ENCODE data around the gene IFNG. TPM values are rescaled to one million over a fixed set of nuclear protein-coding genes. Genes with fewer than 3 reads are reported as not detected.

IFNG gene
- total RNA-seq, 1 donor = not detected

DNA sequence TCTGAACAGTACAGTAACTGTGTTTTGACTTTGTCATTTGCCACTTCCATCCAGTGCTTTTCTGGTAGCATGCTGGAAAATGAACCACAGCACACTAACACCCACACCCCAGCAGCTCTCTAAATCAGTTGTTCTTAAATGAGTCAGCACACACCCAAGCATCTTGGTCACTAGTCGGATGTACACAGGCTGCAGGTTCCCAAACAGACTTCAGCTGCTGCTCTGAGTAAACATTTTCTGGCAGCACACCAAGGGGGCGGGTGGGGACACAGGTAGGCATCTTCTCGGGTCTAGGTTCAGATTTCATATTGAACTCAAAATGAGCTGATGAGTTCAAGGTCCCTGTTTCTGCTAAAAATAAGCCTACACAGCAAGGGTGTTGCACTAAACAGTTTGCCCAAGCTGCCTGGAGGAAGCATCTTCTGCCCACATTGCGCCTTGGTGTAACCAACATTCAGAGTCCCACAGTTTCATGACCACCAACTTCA, 39.8 kb downstream of the IFNG start:
- no peak for DNase-seq (ENCODE audit: low read depth)
- no peak overlapping the region for H3K4me3 ChIP-seq (ENCODE audit: low read depth, low read length)
- TF ChIP-seq, protein P1, sequence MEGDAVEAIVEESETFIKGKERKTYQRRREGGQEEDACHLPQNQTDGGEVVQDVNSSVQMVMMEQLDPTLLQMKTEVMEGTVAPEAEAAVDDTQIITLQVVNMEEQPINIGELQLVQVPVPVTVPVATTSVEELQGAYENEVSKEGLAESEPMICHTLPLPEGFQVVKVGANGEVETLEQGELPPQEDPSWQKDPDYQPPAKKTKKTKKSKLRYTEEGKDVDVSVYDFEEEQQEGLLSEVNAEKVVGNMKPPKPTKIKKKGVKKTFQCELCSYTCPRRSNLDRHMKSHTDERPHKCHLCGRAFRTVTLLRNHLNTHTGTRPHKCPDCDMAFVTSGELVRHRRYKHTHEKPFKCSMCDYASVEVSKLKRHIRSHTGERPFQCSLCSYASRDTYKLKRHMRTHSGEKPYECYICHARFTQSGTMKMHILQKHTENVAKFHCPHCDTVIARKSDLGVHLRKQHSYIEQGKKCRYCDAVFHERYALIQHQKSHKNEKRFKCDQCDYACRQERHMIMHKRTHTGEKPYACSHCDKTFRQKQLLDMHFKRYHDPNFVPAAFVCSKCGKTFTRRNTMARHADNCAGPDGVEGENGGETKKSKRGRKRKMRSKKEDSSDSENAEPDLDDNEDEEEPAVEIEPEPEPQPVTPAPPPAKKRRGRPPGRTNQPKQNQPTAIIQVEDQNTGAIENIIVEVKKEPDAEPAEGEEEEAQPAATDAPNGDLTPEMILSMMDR (IDR thresholded peaks at IDR 0.05; ENCODE audit: insufficient read depth, low read depth, low read length) = no peak

DNA sequence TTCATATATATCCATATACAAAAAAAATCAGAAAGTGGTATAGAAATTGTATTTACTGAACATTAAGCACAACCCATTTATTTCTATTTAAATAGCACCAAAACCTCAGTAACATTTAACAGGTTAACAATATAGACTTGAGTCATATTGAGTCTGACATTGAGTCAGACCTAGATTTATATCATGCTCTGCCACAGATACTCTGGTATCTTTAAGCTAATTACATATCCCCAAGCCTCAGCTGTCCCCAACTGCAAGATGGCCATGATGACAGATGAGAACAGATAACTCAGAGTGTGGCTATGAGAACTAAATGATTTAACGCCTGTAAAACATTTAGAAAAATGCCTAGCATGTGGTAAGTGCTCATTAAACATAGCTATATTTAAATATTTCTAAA, 40.3 kb downstream of the IFNG start:
- TF ChIP-seq, protein P1 (IDR thresholded peaks at IDR 0.05; ENCODE audit: insufficient read depth, low read depth, low read length) = no peak
- H3K4me3 ChIP-seq (ENCODE audit: low read depth, low read length) = no peak overlapping the region
- DNase-seq (ENCODE audit: low read depth) = no peak

DNA sequence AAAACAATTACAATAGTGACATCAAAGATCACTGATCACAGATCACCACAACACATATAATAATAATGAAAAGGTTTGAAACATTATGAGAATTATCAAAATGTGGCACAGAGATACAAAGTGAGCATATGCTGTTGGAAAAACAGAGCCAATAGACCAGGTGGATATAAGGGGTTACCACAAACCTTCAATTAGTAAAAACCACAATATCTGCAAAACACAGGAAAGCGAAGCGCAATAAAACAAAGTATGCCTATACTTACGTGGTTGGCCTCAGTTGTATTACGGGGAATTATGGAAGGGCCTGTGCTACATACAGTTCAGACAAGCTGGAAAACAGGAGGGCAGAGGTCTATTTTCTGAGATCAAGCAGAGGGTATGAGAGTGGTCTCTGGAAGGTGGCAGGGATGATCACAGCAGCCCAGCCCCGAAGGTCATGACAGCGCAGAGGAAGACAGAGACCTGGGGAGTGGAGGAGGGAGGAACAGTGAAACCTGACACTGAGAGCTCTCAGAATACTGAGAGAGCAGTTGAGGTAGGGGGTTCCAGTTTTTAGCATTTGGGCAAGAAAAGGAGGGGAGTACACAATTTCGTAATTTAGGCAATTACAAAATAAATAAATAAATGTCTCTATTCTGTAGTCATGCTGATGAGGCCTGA, 41.3 kb downstream of the IFNG start:
- H3K4me3 ChIP-seq (ENCODE audit: low read depth, low read length) = no peak overlapping the region
- DNase-seq (ENCODE audit: low read depth) = no peak
- TF ChIP-seq, protein P1 (IDR thresholded peaks at IDR 0.05; ENCODE audit: insufficient read depth, low read depth, low read length) = no peak

DNA sequence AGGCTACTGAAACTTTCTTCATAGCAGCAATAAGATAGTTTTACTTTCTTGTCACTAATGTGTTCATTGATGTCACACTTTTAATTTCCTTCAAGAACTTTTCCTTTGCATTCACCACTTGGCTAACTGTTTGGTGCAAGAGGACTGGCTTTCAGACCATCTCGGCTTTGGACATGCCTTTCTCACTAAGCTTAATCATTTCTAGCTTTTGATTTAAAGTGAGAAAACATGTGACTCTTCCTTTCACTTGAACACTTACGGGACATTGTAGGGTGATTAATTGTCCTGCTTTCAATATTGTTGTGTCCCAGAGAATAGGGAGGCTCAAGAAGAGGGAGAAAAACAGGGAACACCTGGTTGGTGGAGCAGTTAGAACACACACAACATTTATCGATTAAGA, 41.9 kb downstream of the IFNG start:
- TF ChIP-seq, protein P1 (IDR thresholded peaks at IDR 0.05; ENCODE audit: insufficient read depth, low read depth, low read length) = no peak
- no peak for DNase-seq (ENCODE audit: low read depth)
- H3K4me3 ChIP-seq (ENCODE audit: low read depth, low read length) = no peak overlapping the region

DNA sequence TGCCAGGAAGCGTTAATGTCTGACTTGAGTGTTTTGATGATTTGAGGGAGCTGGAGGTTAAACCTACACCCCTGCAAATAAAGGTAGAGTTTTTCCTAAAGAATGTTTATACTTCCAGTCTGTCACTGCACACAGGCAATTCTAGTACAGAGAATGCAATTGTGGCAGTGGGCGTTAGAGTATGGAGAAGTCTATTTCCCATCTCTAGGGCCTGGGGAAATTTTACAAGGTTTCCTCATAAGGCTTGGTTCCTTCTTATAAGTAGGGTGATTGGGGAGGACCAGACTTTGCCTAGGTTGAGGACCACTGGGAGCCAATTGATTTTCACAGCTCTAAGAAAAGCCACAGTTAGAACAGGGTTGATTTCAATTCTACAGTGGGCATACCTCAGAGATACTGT, 44.3 kb downstream of the IFNG start:
- H3K4me3 ChIP-seq (ENCODE audit: low read depth, low read length) = no peak overlapping the region
- TF ChIP-seq, protein P1 (IDR thresholded peaks at IDR 0.05; ENCODE audit: insufficient read depth, low read depth, low read length) = no peak
- DNase-seq (ENCODE audit: low read depth) = no peak

DNA sequence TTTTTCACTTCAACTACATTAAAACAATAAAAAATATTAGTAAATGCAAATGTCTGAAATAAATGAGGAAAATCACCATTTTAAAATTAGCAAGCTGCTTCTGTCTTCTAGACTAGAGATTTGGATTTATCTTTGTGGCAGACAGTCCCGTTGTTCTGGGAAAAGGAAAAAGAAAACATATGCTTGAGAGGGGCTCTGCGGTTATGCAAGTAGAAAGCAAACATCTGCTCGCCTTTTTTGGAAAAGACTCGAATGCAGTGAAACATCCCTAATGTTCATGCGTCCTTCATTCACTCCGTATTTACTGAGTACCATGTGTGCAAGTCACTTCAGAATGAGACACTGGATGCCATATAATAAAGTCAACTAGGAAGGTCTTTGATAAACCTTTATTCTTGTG, 44.9 kb downstream of the IFNG start:
- DNase-seq (ENCODE audit: low read depth) = no peak
- TF ChIP-seq, protein P1 (IDR thresholded peaks at IDR 0.05; ENCODE audit: insufficient read depth, low read depth, low read length) = no peak
- H3K4me3 ChIP-seq (ENCODE audit: low read depth, low read length) = no peak overlapping the region

DNA sequence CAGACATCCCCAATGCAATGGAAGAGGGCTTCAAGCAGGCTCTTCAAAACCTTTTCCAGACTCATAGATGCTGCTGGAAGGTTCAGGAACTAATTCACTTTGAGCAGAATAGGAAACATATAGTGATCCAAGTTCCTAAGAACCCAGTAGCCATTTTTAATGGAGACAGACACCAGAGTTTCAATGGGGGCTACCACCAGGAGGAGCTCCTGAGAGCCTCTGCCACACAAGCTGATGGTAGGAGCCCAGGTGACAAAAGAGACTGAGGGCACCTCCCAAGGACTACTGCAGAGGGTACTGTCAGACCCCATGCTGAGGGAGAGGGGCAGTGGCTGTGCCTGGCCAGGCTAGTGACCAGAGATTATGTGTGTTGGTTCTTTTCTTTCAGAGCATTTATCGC, 45.9 kb downstream of the IFNG start:
- TF ChIP-seq, protein P1 (IDR thresholded peaks at IDR 0.05; ENCODE audit: insufficient read depth, low read depth, low read length) = peak; percentile 27
- no peak for DNase-seq (ENCODE audit: low read depth)
- no peak overlapping the region for H3K4me3 ChIP-seq (ENCODE audit: low read depth, low read length)
